Keratinocyte (primary cell): ENCODE results near the gene STAC.

ENCODE experiments used
- CTCF ChIP-seq, 3 experiments: IDR thresholded peaks in 1 of 3; conservative IDR thresholded peaks in 1 of 3; optimal IDR thresholded peaks in 1 of 3; 2 replicates in 2 of 3; 3 replicates in 1 of 3; pipeline versions ENCODE3 to v1.5.1; 2011; ENCODE audit warnings: low read length in 3 of 3, mild to moderate bottlenecking in 3 of 3, moderate library complexity in 2 of 3, control low read depth in 1 of 3, inconsistent platforms in 1 of 3; ENCODE audit not compliant: insufficient read depth in 2 of 3; ENCODE audit errors: extremely low read depth in 1 of 3
- EZH2 ChIP-seq: IDR thresholded peaks from one replicate; pipeline ENCODE4 v1.6.1; 2012; ENCODE audit warnings: inconsistent platforms, mild to moderate bottlenecking, low read length, moderate library complexity

GRCh38 chr3:36380221-36381031, at the start of gene STAC:
- no peak for TF ChIP-seq CTCF (optimal IDR thresholded peaks at IDR 0.05 in 1 of 3, IDR thresholded peaks at IDR 0.05 in 1 of 3, conservative IDR thresholded peaks at IDR 0.05 in 1 of 3; ENCODE audit: extremely low read depth in 1 of 3, insufficient read depth in 2 of 3, low read length in 3 of 3)
- TF ChIP-seq EZH2, result no peak
